ENCODE results near the gene PRM1. TPM values are rescaled to one million over a fixed set of nuclear protein-coding genes. Genes with fewer than 3 reads are reported as not detected.
A peak's percentile ranks its signal among the peaks of the same experiment; 100 is the strongest.

PRM1 gene
- total RNA-seq, 1 experiment from 2014 or later: not detected

DNA sequence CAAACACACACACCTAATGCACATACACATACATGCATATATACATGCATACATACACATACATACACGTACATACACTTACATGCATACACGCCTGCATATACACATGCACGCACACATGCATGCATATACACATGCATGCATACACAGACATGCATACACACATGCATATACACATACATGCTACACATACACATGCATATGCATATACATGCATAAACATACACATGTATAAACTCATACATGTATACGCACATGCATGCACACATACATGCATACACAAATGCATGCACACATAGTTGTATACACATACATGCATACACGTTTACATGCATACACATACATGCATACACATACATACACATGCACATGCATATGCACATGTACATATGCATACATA is 40.5 kb upstream of the PRM1 start:
- Histone ChIP-seq H3K4ac (ENCODE audit: low read depth, low read length) (no peak overlapping the region), H3K14ac (ENCODE audit: insufficient read depth, low read length) (no peak overlapping the region), H4K91ac (ENCODE audit: insufficient read length, low read depth, low read length) (no peak overlapping the region), H3K23me2 (ENCODE audit: insufficient read length, low read depth, low read length, poor library complexity, severe bottlenecking) (no peaks in the 10 kb centered on the region), H3K18ac (ENCODE audit: insufficient read length, low read depth, low read length) (no peak overlapping the region), H3K4me2 (ENCODE audit: insufficient read depth, insufficient read length, low read length) (no peak overlapping the region), H2BK20ac (ENCODE audit: low read depth, low read length, poor library complexity, severe bottlenecking) (no peak overlapping the region), H2AFZ (ENCODE audit: low read length) (no peak overlapping the region), H2BK5ac (ENCODE audit: insufficient read length, low read length) (no peak overlapping the region), H3K56ac (ENCODE audit: insufficient read length, low read depth, low read length) (no peak overlapping the region), H4K5ac (ENCODE audit: insufficient read length, low read depth, low read length) (no peak overlapping the region), H3K23ac (ENCODE audit: insufficient read length, low read depth, low read length) (no peak overlapping the region), H2BK120ac (ENCODE audit: low read depth, low read length, poor library complexity, severe bottlenecking) (no peak overlapping the region), H3T11ph (ENCODE audit: low read length) (no peak overlapping the region), H3K9ac (ENCODE audit: extremely low read depth, insufficient read length, low read length) (no peak overlapping the region), H4K8ac (replicated peaks; ENCODE audit: insufficient read length, low read depth, low read length) (peak overlapping the region; percentile 81), H2BK12ac (ENCODE audit: insufficient read length, low read depth, low read length) (no peak overlapping the region), H2BK15ac (ENCODE audit: low read depth, low read length) (no peak overlapping the region), H3K79me1 (ENCODE audit: insufficient read depth, low read depth, low read length, poor library complexity, severe bottlenecking) (no peaks in the 10 kb centered on the region), H3K4me1 (ENCODE audit: insufficient read depth, low read length) (no peaks in the 10 kb centered on the region), H3K9me3 (ENCODE audit: control insufficient read depth, low read depth, low read length) (no peaks in the 10 kb centered on the region), H3K27me3 (ENCODE audit: insufficient read depth, low read length) (no peaks in the 10 kb centered on the region), H2AK5ac (ENCODE audit: insufficient read length, low read length) (no peak overlapping the region), H4K20me1 (ENCODE audit: control insufficient read depth, insufficient read depth, insufficient read length) (no peaks in the 10 kb centered on the region), H3K27ac (ENCODE audit: insufficient read length, low read depth, low read length) (no peak overlapping the region), H3K79me2 (ENCODE audit: insufficient read depth, low read length) (no peaks in the 10 kb centered on the region; the same call in 1 of the 2 replicates)
- no peak overlapping the region for H3K27ac Mint-ChIP-seq
- peaks cover 5 to 6% (median 6%) of the 10 kb centered on the region in 3 experiments; a peak in 5 of 7 replicates for H3K36me3 Mint-ChIP-seq (ENCODE audit: insufficient read depth in 1 of 3, low read depth in 3 of 3)
- no peaks in the 10 kb centered on the region; the same call in 1 of the 2 replicates for H3K27me3 Mint-ChIP-seq (ENCODE audit: low read depth)
- no CpG with 5 or more reads among the region's 5 CpGs for WGBS (ENCODE audit: extremely low coverage, insufficient read length, low lambda C conversion rate)
- peaks cover 22 to 33% of the 10 kb centered on the region in 2 experiments for H3K4me1 Mint-ChIP-seq
- no peak overlapping the region for H3K4me3 Mint-ChIP-seq
- TF ChIP-seq, protein P1, sequence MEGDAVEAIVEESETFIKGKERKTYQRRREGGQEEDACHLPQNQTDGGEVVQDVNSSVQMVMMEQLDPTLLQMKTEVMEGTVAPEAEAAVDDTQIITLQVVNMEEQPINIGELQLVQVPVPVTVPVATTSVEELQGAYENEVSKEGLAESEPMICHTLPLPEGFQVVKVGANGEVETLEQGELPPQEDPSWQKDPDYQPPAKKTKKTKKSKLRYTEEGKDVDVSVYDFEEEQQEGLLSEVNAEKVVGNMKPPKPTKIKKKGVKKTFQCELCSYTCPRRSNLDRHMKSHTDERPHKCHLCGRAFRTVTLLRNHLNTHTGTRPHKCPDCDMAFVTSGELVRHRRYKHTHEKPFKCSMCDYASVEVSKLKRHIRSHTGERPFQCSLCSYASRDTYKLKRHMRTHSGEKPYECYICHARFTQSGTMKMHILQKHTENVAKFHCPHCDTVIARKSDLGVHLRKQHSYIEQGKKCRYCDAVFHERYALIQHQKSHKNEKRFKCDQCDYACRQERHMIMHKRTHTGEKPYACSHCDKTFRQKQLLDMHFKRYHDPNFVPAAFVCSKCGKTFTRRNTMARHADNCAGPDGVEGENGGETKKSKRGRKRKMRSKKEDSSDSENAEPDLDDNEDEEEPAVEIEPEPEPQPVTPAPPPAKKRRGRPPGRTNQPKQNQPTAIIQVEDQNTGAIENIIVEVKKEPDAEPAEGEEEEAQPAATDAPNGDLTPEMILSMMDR (conservative IDR thresholded peaks at IDR 0.05): no peak
- H3K9me3 Mint-ChIP-seq: peaks cover 0 to 4% of the 10 kb centered on the region in 2 experiments; a peak in 2 of 5 replicates
- DNase-seq: no peak

Measured in H9 (cell line).